Astrocyte (in vitro differentiated cells and primary cell): Measurements from ENCODE around the gene SAMD4A. TPM values are rescaled to one million over a fixed set of nuclear protein-coding genes. Genes with fewer than 3 reads are reported as not detected.

Source experiments
- DNase-seq: peaks from one replicate; pipeline ENCODE4 v3.0.0-alpha.2; 2010; ENCODE audit warnings: low read depth
- FAIRE-seq: peaks from 2 replicates; lab custom pipeline; 2011; peaks lifted over from hg19 to GRCh38; lab: Jason Lieb, UNC
- H2AFZ ChIP-seq: 2 replicates; pipeline ENCODE4 v1.6.0; 2012; ENCODE audit warnings: low read depth, low read length, inconsistent platforms
- H3K27ac ChIP-seq: 2 replicates; pipeline ENCODE4 v1.5.1; 2011; ENCODE audit warnings: low read depth, low read length, inconsistent platforms
- H3K27me3 ChIP-seq: 2 replicates; pipeline ENCODE4 v1.6.0; 2011; ENCODE audit warnings: low read length, inconsistent platforms; ENCODE audit not compliant: insufficient read depth
- H3K36me3 ChIP-seq: 2 replicates; pipeline ENCODE4 v1.5.1; 2011; ENCODE audit warnings: low read length, inconsistent platforms; ENCODE audit not compliant: insufficient read depth
- H3K4me1 ChIP-seq: 2 replicates; pipeline ENCODE4 v1.5.1; 2011; ENCODE audit warnings: low read length, inconsistent platforms; ENCODE audit not compliant: insufficient read depth
- H3K4me2 ChIP-seq: 2 replicates; pipeline ENCODE4 v1.6.0; 2012; ENCODE audit warnings: low read length, inconsistent platforms
- H3K4me3 ChIP-seq: 2 replicates; pipeline ENCODE4 v1.5.1; 2011; ENCODE audit warnings: low read depth, mild to moderate bottlenecking, low read length, inconsistent platforms; ENCODE audit not compliant: insufficient read depth
- H3K79me2 ChIP-seq: 2 replicates; pipeline ENCODE4 v1.6.0; 2012; ENCODE audit warnings: mild to moderate bottlenecking, low read length, inconsistent platforms; ENCODE audit not compliant: insufficient read depth
- H3K9ac ChIP-seq: 2 replicates; pipeline ENCODE4 v1.6.0; 2012; ENCODE audit warnings: mild to moderate bottlenecking, low read length, inconsistent platforms
- H3K9me3 ChIP-seq: 2 replicates; pipeline ENCODE4 v1.5.1; 2012; ENCODE audit warnings: low read depth, mild to moderate bottlenecking, low read length, inconsistent platforms; ENCODE audit not compliant: insufficient read depth
- H4K20me1 ChIP-seq: 2 replicates; pipeline ENCODE4 v1.6.0; 2012; ENCODE audit warnings: low read length, inconsistent platforms; ENCODE audit not compliant: insufficient read depth
- H3K27ac Mint-ChIP-seq: one replicate; pipeline ENCODE4 v1.8.0; 2021; ENCODE audit warnings: mild to moderate bottlenecking, mixed read lengths; ENCODE audit not compliant: unreplicated experiment
- H3K27me3 Mint-ChIP-seq: one replicate; pipeline ENCODE4 v1.8.0; 2021; ENCODE audit warnings: low read depth, mixed read lengths; ENCODE audit not compliant: unreplicated experiment
- H3K36me3 Mint-ChIP-seq: one replicate; pipeline ENCODE4 v1.8.0; 2021; ENCODE audit warnings: low read depth, mixed read lengths; ENCODE audit not compliant: unreplicated experiment
- H3K4me1 Mint-ChIP-seq: one replicate; pipeline ENCODE4 v1.8.0; 2021; ENCODE audit warnings: low read depth, mixed read lengths; ENCODE audit not compliant: unreplicated experiment
- H3K4me3 Mint-ChIP-seq: one replicate; pipeline ENCODE4 v1.8.0; 2021; ENCODE audit warnings: mild to moderate bottlenecking, moderate library complexity, mixed read lengths; ENCODE audit not compliant: unreplicated experiment
- H3K9me3 Mint-ChIP-seq: one replicate; pipeline ENCODE4 v1.8.0; 2021; ENCODE audit warnings: mild to moderate bottlenecking, mixed read lengths; ENCODE audit not compliant: unreplicated experiment
- CTCF ChIP-seq: IDR thresholded peaks from 2 replicates; pipeline ENCODE4 v1.5.1; 2011; ENCODE audit warnings: low read depth, mild to moderate bottlenecking, inconsistent platforms, low read length, moderate library complexity; ENCODE audit not compliant: insufficient read depth
- EZH2 ChIP-seq: IDR thresholded peaks from 2 replicates; pipeline ENCODE4 v1.6.1; 2012; ENCODE audit warnings: mild to moderate bottlenecking, low read length, inconsistent platforms; ENCODE audit not compliant: insufficient read depth
- total RNA-seq: library from RNA; stranded (reverse); gene quantifications from 2 replicates; pipeline ENCODE4 v1.2.1, GENCODE V29; 2021

Gene SAMD4A
- total RNA-seq, 1 donor from 2014 or later, result 68.2 TPM

GRCh38 chr14:54834727-54835126 lies 267.8 kb downstream of the SAMD4A start:
- no peaks in the 10 kb centered on the region for H3K79me2 ChIP-seq
- no peaks in the 10 kb centered on the region for H3K4me1 Mint-ChIP-seq
- H3K27me3 Mint-ChIP-seq, result peaks cover 2% of the 10 kb centered on the region
- TF ChIP-seq EZH2 (no peak), CTCF (no peak)
- no peaks in the 10 kb centered on the region for H3K4me1 ChIP-seq
- no peak overlapping the region for H2AFZ ChIP-seq
- no peak overlapping the region for H3K27ac ChIP-seq
- peaks cover 3% of the 10 kb centered on the region for H3K27me3 ChIP-seq
- no peak overlapping the region for H3K4me3 Mint-ChIP-seq
- H4K20me1 ChIP-seq, result no peaks in the 10 kb centered on the region
- no peak for FAIRE-seq
- no peaks in the 10 kb centered on the region for H3K9me3 ChIP-seq
- no peaks in the 10 kb centered on the region for H3K36me3 ChIP-seq
- H3K27ac Mint-ChIP-seq, result no peak overlapping the region
- peaks cover 5% of the 10 kb centered on the region for H3K9me3 Mint-ChIP-seq
- DNase-seq, result no peak
- H3K9ac ChIP-seq, result no peak overlapping the region
- H3K36me3 Mint-ChIP-seq, result no peaks in the 10 kb centered on the region
- no peak overlapping the region for H3K4me3 ChIP-seq
- no peak overlapping the region for H3K4me2 ChIP-seq

- no peaks in the 10 kb centered on the region for H4K20me1 ChIP-seq
- no peak overlapping the region for H3K4me2 ChIP-seq
- TF ChIP-seq EZH2, result no peak
- no peak for TF ChIP-seq CTCF
- no peaks in the 10 kb centered on the region for H3K36me3 ChIP-seq
- Mint-ChIP-seq H3K36me3 (no peaks in the 10 kb centered on the region), H3K27me3 (peaks cover 2% of the 10 kb centered on the region), H3K4me1 (no peaks in the 10 kb centered on the region), H3K9me3 (peaks cover 8% of the 10 kb centered on the region), H3K27ac (no peak overlapping the region), H3K4me3 (no peak overlapping the region)
- FAIRE-seq (no peak), DNase-seq (no peak)
- H3K27ac ChIP-seq, result no peak overlapping the region
- no peak overlapping the region for H3K4me3 ChIP-seq
- H3K9ac ChIP-seq, result no peak overlapping the region
- H3K79me2 ChIP-seq, result no peaks in the 10 kb centered on the region
- H2AFZ ChIP-seq, result no peak overlapping the region
- H3K27me3 ChIP-seq, result no peaks in the 10 kb centered on the region
- H3K9me3 ChIP-seq, result no peaks in the 10 kb centered on the region
- no peaks in the 10 kb centered on the region for H3K4me1 ChIP-seq
Measured at GRCh38 chr14:54836231-54836630, 269.3 kb downstream of the SAMD4A start.

GRCh38 chr14:54837508-54838149 lies 270.7 kb downstream of the SAMD4A start:
- DNase-seq (no peak), FAIRE-seq (no peak)
- H3K27ac ChIP-seq, result no peak overlapping the region
- no peak overlapping the region for H3K4me3 ChIP-seq
- no peaks in the 10 kb centered on the region for H4K20me1 ChIP-seq
- H3K4me1 ChIP-seq, result no peaks in the 10 kb centered on the region
- no peaks in the 10 kb centered on the region for H3K27me3 ChIP-seq
- H3K27ac Mint-ChIP-seq, result no peak overlapping the region
- no peak overlapping the region for H3K4me2 ChIP-seq
- H3K36me3 Mint-ChIP-seq, result no peaks in the 10 kb centered on the region
- no peak overlapping the region for H2AFZ ChIP-seq
- H3K9me3 Mint-ChIP-seq, result peaks cover 6% of the 10 kb centered on the region
- H3K27me3 Mint-ChIP-seq, result peaks cover 2% of the 10 kb centered on the region
- H3K9ac ChIP-seq, result no peak overlapping the region
- H3K4me3 Mint-ChIP-seq, result no peak overlapping the region
- no peaks in the 10 kb centered on the region for H3K9me3 ChIP-seq
- H3K4me1 Mint-ChIP-seq, result no peaks in the 10 kb centered on the region
- TF ChIP-seq EZH2 (no peak), CTCF (no peak)
- no peaks in the 10 kb centered on the region for H3K36me3 ChIP-seq
- no peaks in the 10 kb centered on the region for H3K79me2 ChIP-seq
